ENCODE data around the gene TMEM178B.

GRCh38 chr7:141128506-141128905 is 54.6 kb downstream of the TMEM178B start:
- no peak for TF ChIP-seq CTCF (conservative IDR thresholded peaks at IDR 0.05)
- no peak for TF ChIP-seq EZH2 (IDR thresholded peaks at IDR 0.05; ENCODE audit: low read depth)

All from PC-9 (cell line).